Natural killer cell treated with Interleukin-12 subunit alpha and Interleukin-12 subunit beta and Interleukin-15 and Interleukin-18, amount 100 ng/mL, for 72 hours (primary cell): Measurements from ENCODE around the gene MEFV. TPM values are rescaled to one million over a fixed set of nuclear protein-coding genes. Genes with fewer than 3 reads are reported as not detected.
A peak's percentile ranks its signal among the peaks of the same experiment; 100 is the strongest.

Experiments
- ATAC-seq, 2 donors: fragments of 150-1000 bp; cut with Tn5 transposase in 1 of 2; sonication (Bioruptor Pico), chemical (Tn5 transposase) in 1 of 2; 2 replicates each; pipeline ENCODE4 v1.10.0; 2021
- DNase-seq: peaks from one replicate; pipeline ENCODE4 v3.0.0; 2022; ENCODE audit warnings: low spot score
- H3K27ac Mint-ChIP-seq, 2 donors: 1 replicate in 1 of 2; 2 replicates in 1 of 2; pipeline ENCODE4 v1.8.0; 2022; ENCODE audit warnings: mixed read lengths in 2 of 2, mild to moderate bottlenecking in 1 of 2, moderate library complexity in 1 of 2
- H3K27me3 Mint-ChIP-seq, 2 donors: 1 replicate in 1 of 2; 2 replicates in 1 of 2; pipeline ENCODE4 v1.8.0; 2022; ENCODE audit warnings: mixed read lengths in 2 of 2
- H3K36me3 Mint-ChIP-seq: one replicate; pipeline ENCODE4 v1.8.0; 2022; ENCODE audit warnings: mixed read lengths
- H3K4me1 Mint-ChIP-seq, 2 donors: 1 replicate in 1 of 2; 2 replicates in 1 of 2; pipeline ENCODE4 v1.8.0; 2022; ENCODE audit warnings: low read depth in 2 of 2, mixed read lengths in 2 of 2, mild to moderate bottlenecking in 1 of 2
- H3K4me3 Mint-ChIP-seq: one replicate; pipeline ENCODE4 v1.8.0; 2022; ENCODE audit warnings: mixed read lengths
- H3K9me3 Mint-ChIP-seq: 2 replicates; pipeline ENCODE4 v1.8.0; 2022; ENCODE audit warnings: mixed read lengths
- total RNA-seq, 2 donors: library from RNA; stranded (reverse); gene quantifications; one replicate each; pipeline ENCODE4 v1.2.3, GENCODE V29; 2022

MEFV gene
- total RNA-seq, 2 donors from 2014 or later, result 0.26 to 0.31 TPM

- Mint-ChIP-seq H3K27ac (no peak overlapping the region), H3K9me3 (no peaks in the 10 kb centered on the region), H3K36me3 (no peaks in the 10 kb centered on the region), H3K27me3 (peaks cover 8 to 14% of the 10 kb centered on the region in 2 donors), H3K4me3 (no peak overlapping the region), H3K4me1 (peaks cover 4 to 5% of the 10 kb centered on the region in 2 donors)
- no peak for DNase-seq
- no peak for ATAC-seq
Observed at GRCh38 chr16:3254309-3254708, 2.1 kb downstream of the MEFV start.

- no peak for ATAC-seq
- no peak for DNase-seq
- H3K9me3 Mint-ChIP-seq, result no peaks in the 10 kb centered on the region
- H3K4me3 Mint-ChIP-seq, result no peak overlapping the region
- no peak overlapping the region for H3K27ac Mint-ChIP-seq
- no peaks in the 10 kb centered on the region for H3K36me3 Mint-ChIP-seq
- peaks cover 8 to 9% of the 10 kb centered on the region in 2 donors for H3K27me3 Mint-ChIP-seq
- no peaks in the 10 kb centered on the region for H3K4me1 Mint-ChIP-seq
Observed at GRCh38 chr16:3252967-3253366, 3.5 kb downstream of the MEFV start.

- no peak overlapping the region for H3K27ac Mint-ChIP-seq
- DNase-seq (no peak), ATAC-seq (no peak)
- no peaks in the 10 kb centered on the region for H3K4me1 Mint-ChIP-seq
- H3K9me3 Mint-ChIP-seq, result no peaks in the 10 kb centered on the region
- peaks cover 15 to 17% of the 10 kb centered on the region in 2 donors for H3K27me3 Mint-ChIP-seq
- H3K4me3 Mint-ChIP-seq, result no peak overlapping the region
- no peaks in the 10 kb centered on the region for H3K36me3 Mint-ChIP-seq
Observed at GRCh38 chr16:3249451-3249850, 7.0 kb downstream of the MEFV start.

- no peak overlapping the region for H3K4me3 Mint-ChIP-seq
- no peaks in the 10 kb centered on the region for H3K36me3 Mint-ChIP-seq
- DNase-seq, result no peak
- no peaks in the 10 kb centered on the region for H3K4me1 Mint-ChIP-seq
- H3K27ac Mint-ChIP-seq, result no peak overlapping the region
- no peaks in the 10 kb centered on the region for H3K9me3 Mint-ChIP-seq
- no peak for ATAC-seq
- peaks cover 17% of the 10 kb centered on the region in 2 donors for H3K27me3 Mint-ChIP-seq
Observed at GRCh38 chr16:3249020-3249419, 7.4 kb downstream of the MEFV start.

- Mint-ChIP-seq H3K9me3 (no peaks in the 10 kb centered on the region), H3K27ac (no peak overlapping the region), H3K4me3 (no peak overlapping the region), H3K27me3 (peaks cover 17 to 18% of the 10 kb centered on the region in 2 donors), H3K4me1 (no peaks in the 10 kb centered on the region), H3K36me3 (no peaks in the 10 kb centered on the region)
- ATAC-seq, result no peak
- no peak for DNase-seq
Observed at GRCh38 chr16:3248596-3248995, 7.8 kb downstream of the MEFV start.

GRCh38 chr16:3246876-3247275 lies 9.6 kb downstream of the MEFV start:
- Mint-ChIP-seq H3K36me3 (no peaks in the 10 kb centered on the region), H3K4me1 (no peaks in the 10 kb centered on the region), H3K9me3 (no peaks in the 10 kb centered on the region), H3K27ac (no peak overlapping the region), H3K27me3 (peaks cover 17 to 22% of the 10 kb centered on the region in 2 donors), H3K4me3 (no peak overlapping the region)
- no peak for ATAC-seq
- no peak for DNase-seq

GRCh38 chr16:3246002-3246401 lies 10.4 kb downstream of the MEFV start:
- ATAC-seq (no peak), DNase-seq (no peak)
- H3K4me1 Mint-ChIP-seq, result no peaks in the 10 kb centered on the region
- peaks cover 13 to 19% of the 10 kb centered on the region in 2 donors for H3K27me3 Mint-ChIP-seq
- no peaks in the 10 kb centered on the region for H3K9me3 Mint-ChIP-seq
- no peak overlapping the region for H3K4me3 Mint-ChIP-seq
- no peak overlapping the region for H3K27ac Mint-ChIP-seq
- no peaks in the 10 kb centered on the region for H3K36me3 Mint-ChIP-seq

- DNase-seq (no peak), ATAC-seq (no peak)
- Mint-ChIP-seq H3K4me3 (no peak overlapping the region), H3K4me1 (no peaks in the 10 kb centered on the region), H3K27ac (no peak overlapping the region), H3K36me3 (no peaks in the 10 kb centered on the region), H3K27me3 (peaks cover 10 to 20% of the 10 kb centered on the region in 2 donors), H3K9me3 (no peaks in the 10 kb centered on the region)
Observed at GRCh38 chr16:3243882-3244281, 12.6 kb downstream of the MEFV start.

- H3K36me3 Mint-ChIP-seq, result no peaks in the 10 kb centered on the region
- DNase-seq, result no peak
- no peak for ATAC-seq
- no peaks in the 10 kb centered on the region for H3K9me3 Mint-ChIP-seq
- H3K4me3 Mint-ChIP-seq, result no peak overlapping the region
- H3K4me1 Mint-ChIP-seq, result no peaks in the 10 kb centered on the region
- no peak overlapping the region for H3K27ac Mint-ChIP-seq
- H3K27me3 Mint-ChIP-seq, result peaks cover 10 to 17% of the 10 kb centered on the region in 2 donors
Observed at GRCh38 chr16:3242709-3243108, 13.7 kb downstream of the MEFV start.

GRCh38 chr16:3241761-3242160 lies 14.7 kb downstream of the MEFV start:
- Mint-ChIP-seq H3K27ac (no peak overlapping the region), H3K27me3 (peaks cover 10 to 17% of the 10 kb centered on the region in 2 donors), H3K36me3 (no peaks in the 10 kb centered on the region), H3K4me3 (no peak overlapping the region), H3K4me1 (no peaks in the 10 kb centered on the region), H3K9me3 (no peaks in the 10 kb centered on the region)
- ATAC-seq (no peak), DNase-seq (no peak)

- H3K27me3 Mint-ChIP-seq, result peaks cover 0 to 4% of the 10 kb centered on the region in 2 donors
- peaks cover 33% of the 10 kb centered on the region for H3K36me3 Mint-ChIP-seq
- peaks cover 19 to 26% of the 10 kb centered on the region in 2 donors for H3K4me1 Mint-ChIP-seq
- ATAC-seq (no peak), DNase-seq (no peak)
- no peaks in the 10 kb centered on the region for H3K9me3 Mint-ChIP-seq
- H3K27ac Mint-ChIP-seq, result peak overlapping the region; percentile 74 to 87
- H3K4me3 Mint-ChIP-seq, result peak overlapping the region; percentile 83
Observed at GRCh38 chr16:3235856-3236669, 20.4 kb downstream of the MEFV start.

- H3K27me3 Mint-ChIP-seq, result peaks cover 0 to under 1% of the 10 kb centered on the region in 2 donors
- H3K27ac Mint-ChIP-seq, result peak within 1 kb of the TSS; percentile 96 to 97
- H3K4me3 Mint-ChIP-seq, result peak within 1 kb of the TSS; percentile 96
- peaks cover 43% of the 10 kb centered on the region for H3K36me3 Mint-ChIP-seq
- ATAC-seq (peak; percentile 94 to 96), DNase-seq (peak; percentile 96)
- peaks cover 23 to 26% of the 10 kb centered on the region in 2 donors for H3K4me1 Mint-ChIP-seq
- no peaks in the 10 kb centered on the region for H3K9me3 Mint-ChIP-seq
Observed at GRCh38 chr16:3234857-3235561, 21.4 kb downstream of the MEFV start, which contains the start of gene ZNF200. ZNF200 (minus strand) TSS chr16:3235158; CDS start chr16:3233755, 1,403 bp downstream.

GRCh38 chr16:3234543-3234856 lies 21.9 kb downstream of the MEFV start:
- H3K27me3 Mint-ChIP-seq, result no peaks in the 10 kb centered on the region
- H3K4me1 Mint-ChIP-seq, result peaks cover 23 to 26% of the 10 kb centered on the region in 2 donors
- H3K4me3 Mint-ChIP-seq, result peak overlapping the region; percentile 96
- peaks cover 47% of the 10 kb centered on the region for H3K36me3 Mint-ChIP-seq
- H3K9me3 Mint-ChIP-seq, result no peaks in the 10 kb centered on the region
- peak overlapping the region; percentile 96 to 97 for H3K27ac Mint-ChIP-seq
- DNase-seq, result no peak
- ATAC-seq, result no peak

- H3K27ac Mint-ChIP-seq, result no peak overlapping the region
- H3K4me1 Mint-ChIP-seq, result peaks cover 0 to 2% of the 10 kb centered on the region in 2 donors
- H3K4me3 Mint-ChIP-seq, result no peak overlapping the region
- no peak for ATAC-seq
- H3K27me3 Mint-ChIP-seq, result no peaks in the 10 kb centered on the region
- DNase-seq, result no peak
- peaks cover 20% of the 10 kb centered on the region for H3K9me3 Mint-ChIP-seq
- peaks cover 66% of the 10 kb centered on the region for H3K36me3 Mint-ChIP-seq
Observed at GRCh38 chr16:3223913-3224515, 32.4 kb downstream of the MEFV start.
